Rectal smooth muscle tissue (tissue), 1 donor: ENCODE measurements around the gene KDM1A.
A peak's percentile ranks its signal among the peaks of the same experiment; 100 is the strongest.
"Not testable (repeated sequence)": the region's sequence is repeated elsewhere in the genome, so short reads cannot be mapped to it uniquely, and the experiment has no call there.

ENCODE experiments used
- H3K27ac ChIP-seq: one replicate; pipeline ENCODE4 v1.7.0; 2013; ENCODE audit warnings: low read depth, low read length, inconsistent platforms
- H3K27me3 ChIP-seq: one replicate; pipeline ENCODE4 v1.7.0; 2013; ENCODE audit warnings: low read length; ENCODE audit not compliant: control insufficient read depth, insufficient read depth
- H3K36me3 ChIP-seq: one replicate; pipeline ENCODE4 v1.7.0; 2013; ENCODE audit warnings: low read length; ENCODE audit not compliant: control insufficient read depth, insufficient read depth
- H3K4me1 ChIP-seq: one replicate; pipeline ENCODE4 v1.7.0; 2013; ENCODE audit warnings: low read length; ENCODE audit not compliant: control insufficient read depth, insufficient read depth
- H3K4me3 ChIP-seq: one replicate; pipeline ENCODE4 v1.7.0; 2013; ENCODE audit warnings: low read length
- H3K9ac ChIP-seq: one replicate; pipeline ENCODE4 v1.7.0; 2013; ENCODE audit warnings: low read length

KDM1A gene

GRCh38 chr1:23019094-23019862 is at the start of gene KDM1A:
Gene KDM1A (plus strand): TSS chr1:23019468. CDS start chr1:23019597, 129 bp downstream.
- no peaks in the 10 kb centered on the region for H3K27me3 ChIP-seq
- peak within 1 kb of the TSS; percentile 92 for H3K4me3 ChIP-seq
- H3K36me3 ChIP-seq: no peaks in the 10 kb centered on the region
- H3K9ac ChIP-seq: peak within 1 kb of the TSS; percentile 98
- peak within 1 kb of the TSS; percentile 88 for H3K27ac ChIP-seq
- H3K4me1 ChIP-seq: peaks cover 2% of the 10 kb centered on the region

- Histone ChIP-seq H3K36me3 (no peaks in the 10 kb centered on the region), H3K9ac (no peak overlapping the region), H3K27me3 (no peaks in the 10 kb centered on the region), H3K27ac (no peak overlapping the region), H3K4me1 (no peaks in the 10 kb centered on the region), H3K4me3 (no peak overlapping the region)
Observed at GRCh38 chr1:22970096-22970495, 49.2 kb upstream of the KDM1A start.

- Histone ChIP-seq H3K36me3 (no peaks in the 10 kb centered on the region), H3K9ac (no peak overlapping the region), H3K27ac (no peak overlapping the region), H3K4me3 (no peak overlapping the region), H3K27me3 (no peaks in the 10 kb centered on the region), H3K4me1 (no peaks in the 10 kb centered on the region)
Observed at GRCh38 chr1:22971161-22971560, 48.1 kb upstream of the KDM1A start.

GRCh38 chr1:22971611-22972405 is 47.5 kb upstream of the KDM1A start:
- no peaks in the 10 kb centered on the region for H3K27me3 ChIP-seq
- H3K4me3 ChIP-seq: no peak overlapping the region
- no peak overlapping the region for H3K9ac ChIP-seq
- H3K4me1 ChIP-seq: no peaks in the 10 kb centered on the region
- H3K36me3 ChIP-seq: no peaks in the 10 kb centered on the region
- no peak overlapping the region for H3K27ac ChIP-seq

GRCh38 chr1:22972760-22973159 is 46.5 kb upstream of the KDM1A start, which contains the start of gene LACTBL1:
Gene LACTBL1 (minus strand): TSS chr1:22972866. CDS start chr1:22972316, 550 bp downstream.
- no peak within 1 kb of the TSS for H3K27ac ChIP-seq
- no peaks in the 10 kb centered on the region for H3K36me3 ChIP-seq
- no peaks in the 10 kb centered on the region for H3K27me3 ChIP-seq
- H3K4me3 ChIP-seq: no peak within 1 kb of the TSS
- H3K9ac ChIP-seq: no peak within 1 kb of the TSS
- no peaks in the 10 kb centered on the region for H3K4me1 ChIP-seq

- no peaks in the 10 kb centered on the region for H3K36me3 ChIP-seq
- no peaks in the 10 kb centered on the region for H3K4me1 ChIP-seq
- no peak overlapping the region for H3K4me3 ChIP-seq
- H3K27ac ChIP-seq: no peak overlapping the region
- no peaks in the 10 kb centered on the region for H3K27me3 ChIP-seq
- no peak overlapping the region for H3K9ac ChIP-seq
Observed at GRCh38 chr1:22975694-22976093, 43.6 kb upstream of the KDM1A start.

- no peak overlapping the region for H3K4me3 ChIP-seq
- H3K9ac ChIP-seq: no peak overlapping the region
- H3K27ac ChIP-seq: no peak overlapping the region
- H3K36me3 ChIP-seq: no peaks in the 10 kb centered on the region
- no peaks in the 10 kb centered on the region for H3K27me3 ChIP-seq
- H3K4me1 ChIP-seq: no peaks in the 10 kb centered on the region
Observed at GRCh38 chr1:22976127-22976460, 43.2 kb upstream of the KDM1A start.

GRCh38 chr1:22976461-22977243 is 42.6 kb upstream of the KDM1A start:
- Histone ChIP-seq H3K27ac (no peak overlapping the region), H3K4me1 (no peaks in the 10 kb centered on the region), H3K36me3 (no peaks in the 10 kb centered on the region), H3K9ac (no peak overlapping the region), H3K4me3 (no peak overlapping the region), H3K27me3 (no peaks in the 10 kb centered on the region)

GRCh38 chr1:22978299-22978698 is 41.0 kb upstream of the KDM1A start:
- Histone ChIP-seq H3K27me3 (no peaks in the 10 kb centered on the region), H3K4me1 (no peaks in the 10 kb centered on the region), H3K9ac (no peak overlapping the region), H3K36me3 (no peaks in the 10 kb centered on the region), H3K27ac (no peak overlapping the region), H3K4me3 (no peak overlapping the region)

GRCh38 chr1:22980471-22980790 is 38.8 kb upstream of the KDM1A start:
- not testable (repeated sequence) for H3K9ac ChIP-seq, H3K36me3 ChIP-seq, H3K4me3 ChIP-seq, H3K27ac ChIP-seq, H3K4me1 ChIP-seq, H3K27me3 ChIP-seq

GRCh38 chr1:22983944-22984343 is 35.3 kb upstream of the KDM1A start:
- Histone ChIP-seq H3K27ac (no peak overlapping the region), H3K4me1 (no peaks in the 10 kb centered on the region), H3K9ac (no peak overlapping the region), H3K27me3 (no peaks in the 10 kb centered on the region), H3K4me3 (no peak overlapping the region), H3K36me3 (no peaks in the 10 kb centered on the region)

GRCh38 chr1:22992384-22992783 is 26.9 kb upstream of the KDM1A start:
- not testable (repeated sequence) for H3K4me1 ChIP-seq

More at GRCh38 chr1:22992384-22992783, 26.9 kb upstream of the KDM1A start:
- not testable (repeated sequence) for H3K9ac ChIP-seq, H3K36me3 ChIP-seq, H3K27me3 ChIP-seq, H3K27ac ChIP-seq, H3K4me3 ChIP-seq
